ENCODE data around the gene SMARCA4. TPM values are rescaled to one million over a fixed set of nuclear protein-coding genes. Genes with fewer than 3 reads are reported as not detected.

SMARCA4 gene
- total RNA-seq, 1 experiment from 2014 or later = 36.2 TPM

- no peak for TF ChIP-seq TCF7L2 (IDR thresholded peaks at IDR 0.05; ENCODE audit: low read depth, low read length)
- TF ChIP-seq CTCF (IDR thresholded peaks at IDR 0.05) = no peak
- TF ChIP-seq SIN3A (IDR thresholded peaks at IDR 0.05; ENCODE audit: borderline replicate concordance, insufficient read depth, low read depth, low read length) = no peak
- no peak for TF ChIP-seq POLR2AphosphoS5 (IDR thresholded peaks at IDR 0.05; ENCODE audit: low read depth, low read length)
- TF ChIP-seq, protein P1, sequence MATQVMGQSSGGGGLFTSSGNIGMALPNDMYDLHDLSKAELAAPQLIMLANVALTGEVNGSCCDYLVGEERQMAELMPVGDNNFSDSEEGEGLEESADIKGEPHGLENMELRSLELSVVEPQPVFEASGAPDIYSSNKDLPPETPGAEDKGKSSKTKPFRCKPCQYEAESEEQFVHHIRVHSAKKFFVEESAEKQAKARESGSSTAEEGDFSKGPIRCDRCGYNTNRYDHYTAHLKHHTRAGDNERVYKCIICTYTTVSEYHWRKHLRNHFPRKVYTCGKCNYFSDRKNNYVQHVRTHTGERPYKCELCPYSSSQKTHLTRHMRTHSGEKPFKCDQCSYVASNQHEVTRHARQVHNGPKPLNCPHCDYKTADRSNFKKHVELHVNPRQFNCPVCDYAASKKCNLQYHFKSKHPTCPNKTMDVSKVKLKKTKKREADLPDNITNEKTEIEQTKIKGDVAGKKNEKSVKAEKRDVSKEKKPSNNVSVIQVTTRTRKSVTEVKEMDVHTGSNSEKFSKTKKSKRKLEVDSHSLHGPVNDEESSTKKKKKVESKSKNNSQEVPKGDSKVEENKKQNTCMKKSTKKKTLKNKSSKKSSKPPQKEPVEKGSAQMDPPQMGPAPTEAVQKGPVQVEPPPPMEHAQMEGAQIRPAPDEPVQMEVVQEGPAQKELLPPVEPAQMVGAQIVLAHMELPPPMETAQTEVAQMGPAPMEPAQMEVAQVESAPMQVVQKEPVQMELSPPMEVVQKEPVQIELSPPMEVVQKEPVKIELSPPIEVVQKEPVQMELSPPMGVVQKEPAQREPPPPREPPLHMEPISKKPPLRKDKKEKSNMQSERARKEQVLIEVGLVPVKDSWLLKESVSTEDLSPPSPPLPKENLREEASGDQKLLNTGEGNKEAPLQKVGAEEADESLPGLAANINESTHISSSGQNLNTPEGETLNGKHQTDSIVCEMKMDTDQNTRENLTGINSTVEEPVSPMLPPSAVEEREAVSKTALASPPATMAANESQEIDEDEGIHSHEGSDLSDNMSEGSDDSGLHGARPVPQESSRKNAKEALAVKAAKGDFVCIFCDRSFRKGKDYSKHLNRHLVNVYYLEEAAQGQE (IDR thresholded peaks at IDR 0.05; ENCODE audit: insufficient read depth in 1 of 2, low read depth in 2 of 2, low read length in 1 of 2) = no peak
- Histone ChIP-seq H3K36me3 (ENCODE audit: control insufficient read depth, insufficient read depth, low read length) (peaks cover 6% of the 10 kb centered on the region; the same call in 1 of the 2 replicates), H3K9me3 (ENCODE audit: control insufficient read depth, insufficient read depth, low read depth, low read length) (no peaks in the 10 kb centered on the region), H3K27me3 (ENCODE audit: control insufficient read depth, insufficient read depth, low read length) (no peaks in the 10 kb centered on the region), H3K4me1 (ENCODE audit: control insufficient read depth, insufficient read depth, low read length) (peaks cover 9% of the 10 kb centered on the region), H3K27ac (ENCODE audit: low read length) (no peak overlapping the region; the same call in 1 of the 2 replicates), H3K4me3 (ENCODE audit: low read depth in 2 of 2, low read length in 2 of 2) (no peak overlapping the region)
- CTCF ChIA-PET = no interaction called here
- intact Hi-C loops (cut with micrococcal nuclease; ENCODE audit: unreplicated experiment) = no loop called here
- POLR2A ChIA-PET = no interaction called here
- in situ Hi-C loops (cut with HindIII; ENCODE audit: low pct_unique_long_range_greater_than_20kb, low sequenced_read_pairs) = no loop called here
- no TSS peak for BruUV-seq (replicated peaks)
- no peak for ATAC-seq
- DNase-seq (ENCODE audit: low read depth, low spot score) = no peak
These were observed 139.2 kb downstream of the SMARCA4 start for GRCh38 chr19:11100049-11100448.

DNA sequence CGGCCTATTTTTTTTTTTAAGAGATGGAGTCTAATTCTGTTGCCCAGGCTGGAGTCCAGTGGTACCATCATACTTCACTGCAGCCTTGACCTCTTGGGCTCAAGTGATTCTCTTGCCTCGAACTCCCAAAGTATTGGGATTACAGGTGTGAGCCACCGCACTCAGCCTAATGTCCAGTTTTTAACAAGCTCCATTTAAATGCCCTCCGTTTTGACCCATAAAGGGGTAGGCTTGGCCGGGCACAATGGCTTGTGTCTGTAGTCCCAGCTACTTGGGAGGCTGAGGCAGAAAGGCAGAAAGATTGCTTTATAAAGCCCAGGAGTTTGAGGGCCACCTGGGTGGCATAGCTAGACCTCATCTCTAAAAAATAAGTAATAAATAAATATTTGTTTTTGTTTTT is 140.2 kb downstream of the SMARCA4 start:
- POLR2A ChIA-PET = interaction anchor here (0.6 kb wide), 1 partner anchor 103 kb away, joined by 15 read pairs; no protein-coding TSS in a partner anchor
- DNase-seq (ENCODE audit: low read depth, low spot score) (no peak), ATAC-seq (no peak)
- intact Hi-C loops (cut with micrococcal nuclease; ENCODE audit: unreplicated experiment) (no loop called here), in situ Hi-C loops (cut with HindIII; ENCODE audit: low pct_unique_long_range_greater_than_20kb, low sequenced_read_pairs) (no loop called here)
- no peaks in the 10 kb centered on the region for H3K27me3 ChIP-seq (ENCODE audit: control insufficient read depth, insufficient read depth, low read length)
- H3K4me3 ChIP-seq (ENCODE audit: low read depth in 2 of 2, low read length in 2 of 2) = no peak overlapping the region
- CTCF ChIA-PET = no interaction called here
- H3K9me3 ChIP-seq (ENCODE audit: control insufficient read depth, insufficient read depth, low read depth, low read length) = no peaks in the 10 kb centered on the region
- no TSS peak for BruUV-seq (replicated peaks)
- H3K4me1 ChIP-seq (ENCODE audit: control insufficient read depth, insufficient read depth, low read length) = peaks cover under 1% of the 10 kb centered on the region; the same call in 1 of the 2 replicates
- H3K36me3 ChIP-seq (ENCODE audit: control insufficient read depth, insufficient read depth, low read length) = peaks cover 9% of the 10 kb centered on the region; the same call in 1 of the 2 replicates
- no peak for TF ChIP-seq CTCF (IDR thresholded peaks at IDR 0.05)
- TF ChIP-seq, protein P1 (IDR thresholded peaks at IDR 0.05; ENCODE audit: insufficient read depth in 1 of 2, low read depth in 2 of 2, low read length in 1 of 2) = no peak
- H3K27ac ChIP-seq (ENCODE audit: low read length) = no peak overlapping the region

Measured in Panc1 (cell line).